Tibial nerve (tissue), 4 donors: ENCODE measurements around the gene MOCS1. TPM values are rescaled to one million over a fixed set of nuclear protein-coding genes. Genes with fewer than 3 reads are reported as not detected.

Experiments used
- DNase-seq, 2 donors: peaks; one replicate each; pipeline ENCODE4 v3.0.0-alpha.2; 2019; ENCODE audit warnings: low spot score in 2 of 2
- H3K27ac ChIP-seq, 4 donors: fragments of 200-600 bp; sonication (generic) in 3 of 4; one replicate each; pipeline ENCODE4 v1.5.1; 2017 to 2019; ENCODE audit warnings: mild to moderate bottlenecking in 1 of 4
- H3K27me3 ChIP-seq, 2 donors: fragments of 200-600 bp; sonication (generic) in 1 of 2; one replicate each; pipeline versions ENCODE4 v1.5.1 to v1.6.0; 2017 to 2019
- H3K36me3 ChIP-seq, 3 donors: fragments of 200-600 bp; sonication (generic); one replicate each; pipeline ENCODE4 v1.5.1; 2018 to 2019
- H3K4me1 ChIP-seq, 4 donors: fragments of 200-600 bp; sonication (generic) in 3 of 4; one replicate each; pipeline ENCODE4 v1.5.1; 2017 to 2019
- H3K4me3 ChIP-seq, 4 donors: fragments of 200-600 bp; sonication (generic) in 3 of 4; one replicate each; pipeline ENCODE4 v1.5.1; 2017 to 2019; ENCODE audit warnings: mild to moderate bottlenecking in 1 of 4, moderate library complexity in 1 of 4
- H3K9me3 ChIP-seq, 4 donors: fragments of 200-600 bp; sonication (generic) in 3 of 4; one replicate each; pipeline ENCODE4 v1.5.1; 2017 to 2019
- EP300 ChIP-seq, 2 donors: sonication (generic); formaldehyde crosslinking; IDR thresholded peaks; one replicate each; pipeline ENCODE4 v1.6.1; 2017; ENCODE audit warnings: antibody characterized with exemption in 2 of 2, mild to moderate bottlenecking in 1 of 2
- POLR2A ChIP-seq, 2 donors: fragments of 450-650 bp; IDR thresholded peaks; one replicate each; pipeline ENCODE4 v1.6.1; 2017; ENCODE audit warnings: antibody characterized with exemption in 2 of 2, mild to moderate bottlenecking in 2 of 2, moderate library complexity in 2 of 2
- WGBS, 2 donors: methylation state at CpG; one replicate each; pipeline ENCODE4 v1.1.5; 2018; 5-methylcytosine and 5-hydroxymethylcytosine counted together
- total RNA-seq, 4 donors: library from RNA; depleted of rRNA; stranded (reverse); fragments of >200 nt; gene quantifications; one replicate each; pipeline ENCODE4 v1.1.0, GENCODE V29; 2016
- TF ChIP-seq, protein P1 (sequence below), 5 experiments: fragments of 200-600 bp in 3 of 5; fragments of 450-650 bp in 2 of 5; sonication (generic) in 3 of 5; IDR thresholded peaks; one replicate each; pipeline ENCODE4 v1.5.1; 2016 to 2019; ENCODE audit warnings: antibody characterized with exemption in 5 of 5, mild to moderate bottlenecking in 3 of 5, moderate library complexity in 2 of 5

MOCS1 gene
- total RNA-seq, 4 donors from 2014 or later = 56.7 to 103 (median 71.0) TPM

DNA sequence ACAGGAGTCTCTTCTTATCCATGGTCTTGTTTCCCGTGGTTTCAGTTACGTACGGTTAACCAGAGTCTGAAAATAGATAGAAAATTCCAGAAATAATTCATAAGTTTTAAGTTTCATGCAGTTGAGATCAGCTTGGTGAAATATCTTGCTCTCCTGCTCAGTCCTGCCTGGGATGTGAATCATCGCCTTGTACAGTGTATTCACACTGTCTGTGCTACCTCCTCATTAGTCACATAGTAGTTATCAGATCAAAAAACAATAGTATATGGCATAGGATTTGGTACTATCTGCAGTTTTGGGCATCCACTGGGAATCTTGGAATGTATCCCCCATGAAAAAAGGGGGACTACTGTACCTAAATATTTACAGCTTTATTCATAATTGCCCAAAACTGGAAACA, 22.7 kb upstream of the MOCS1 start:
- H3K27me3 ChIP-seq = no peaks in the 10 kb centered on the region
- H3K4me1 ChIP-seq = peaks cover 0 to 16% (median 0%) of the 10 kb centered on the region in 4 donors
- H3K4me3 ChIP-seq = no peak overlapping the region
- no peaks in the 10 kb centered on the region for H3K9me3 ChIP-seq
- TF ChIP-seq EP300 (IDR thresholded peaks at IDR 0.05) (no peak), POLR2A (IDR thresholded peaks at IDR 0.05) (no peak)
- TF ChIP-seq, protein P1, sequence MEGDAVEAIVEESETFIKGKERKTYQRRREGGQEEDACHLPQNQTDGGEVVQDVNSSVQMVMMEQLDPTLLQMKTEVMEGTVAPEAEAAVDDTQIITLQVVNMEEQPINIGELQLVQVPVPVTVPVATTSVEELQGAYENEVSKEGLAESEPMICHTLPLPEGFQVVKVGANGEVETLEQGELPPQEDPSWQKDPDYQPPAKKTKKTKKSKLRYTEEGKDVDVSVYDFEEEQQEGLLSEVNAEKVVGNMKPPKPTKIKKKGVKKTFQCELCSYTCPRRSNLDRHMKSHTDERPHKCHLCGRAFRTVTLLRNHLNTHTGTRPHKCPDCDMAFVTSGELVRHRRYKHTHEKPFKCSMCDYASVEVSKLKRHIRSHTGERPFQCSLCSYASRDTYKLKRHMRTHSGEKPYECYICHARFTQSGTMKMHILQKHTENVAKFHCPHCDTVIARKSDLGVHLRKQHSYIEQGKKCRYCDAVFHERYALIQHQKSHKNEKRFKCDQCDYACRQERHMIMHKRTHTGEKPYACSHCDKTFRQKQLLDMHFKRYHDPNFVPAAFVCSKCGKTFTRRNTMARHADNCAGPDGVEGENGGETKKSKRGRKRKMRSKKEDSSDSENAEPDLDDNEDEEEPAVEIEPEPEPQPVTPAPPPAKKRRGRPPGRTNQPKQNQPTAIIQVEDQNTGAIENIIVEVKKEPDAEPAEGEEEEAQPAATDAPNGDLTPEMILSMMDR (IDR thresholded peaks at IDR 0.05) = no peak
- DNase-seq = no peak
- 95 to 97% methylated on average over 4 of the region's 4 CpGs for WGBS, 2 donors
- no peaks in the 10 kb centered on the region for H3K36me3 ChIP-seq
- no peak overlapping the region for H3K27ac ChIP-seq

DNA sequence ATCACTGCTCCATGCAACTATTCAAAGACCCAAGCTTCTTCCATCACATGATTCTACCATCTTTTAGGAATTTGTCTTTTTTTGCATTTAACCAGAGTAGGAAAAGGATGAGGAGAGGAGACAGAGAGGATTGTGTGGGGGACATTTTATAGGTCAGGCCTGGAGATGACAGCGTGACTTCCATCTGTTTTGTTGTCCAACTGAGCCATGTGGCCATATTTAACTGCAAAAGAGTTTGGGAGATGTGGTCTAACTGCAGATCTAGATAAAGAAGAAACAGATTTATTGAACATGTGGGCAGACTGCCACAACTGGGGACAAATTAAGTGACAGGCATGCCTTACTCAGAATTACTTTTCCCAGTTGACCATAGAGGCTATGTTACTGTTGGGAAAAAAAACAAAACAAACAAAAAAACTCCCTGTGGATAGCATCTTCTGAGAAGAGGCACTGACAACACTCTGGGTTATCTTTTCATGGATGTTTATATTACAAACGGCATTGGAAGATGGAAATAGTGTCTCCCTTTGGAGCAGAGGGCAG, 18.9 kb upstream of the MOCS1 start:
- Histone ChIP-seq H3K4me3 (no peak overlapping the region), H3K27me3 (no peaks in the 10 kb centered on the region), H3K9me3 (no peaks in the 10 kb centered on the region), H3K27ac (no peak overlapping the region), H3K36me3 (no peaks in the 10 kb centered on the region), H3K4me1 (peaks cover 0 to 17% (median 0%) of the 10 kb centered on the region in 4 donors)
- TF ChIP-seq POLR2A (IDR thresholded peaks at IDR 0.05) = no peak
- TF ChIP-seq, protein P1 (IDR thresholded peaks at IDR 0.05) = no peak
- TF ChIP-seq EP300 (IDR thresholded peaks at IDR 0.05) = no peak
- no peak for DNase-seq
- WGBS, 2 donors = 69 to 80% methylated on average over 2 of the region's 2 CpGs

DNA sequence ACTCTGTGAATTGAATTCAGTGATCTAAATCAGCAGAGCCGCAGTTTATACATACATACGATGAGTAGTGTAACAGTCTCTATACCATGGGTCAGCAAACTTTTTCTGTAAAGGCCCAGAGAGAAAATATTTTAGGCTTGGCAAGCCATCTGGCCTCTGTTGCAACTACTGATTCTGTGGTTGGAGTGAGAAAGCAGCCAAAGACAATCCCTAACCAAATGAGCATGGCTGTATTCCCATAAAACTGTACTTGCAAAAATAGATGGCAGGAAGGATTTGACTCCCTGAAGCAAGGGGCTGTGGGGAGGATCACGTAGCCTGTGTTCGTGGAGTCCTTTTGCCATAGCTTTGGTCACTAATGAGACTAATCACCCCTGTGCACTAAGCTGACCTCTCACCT, 17.9 kb upstream of the MOCS1 start:
- H3K27ac ChIP-seq = peak overlapping the region in 2 of 4 donors; percentile 31 to 68
- 57 to 63% methylated on average over 4 of the region's 4 CpGs for WGBS, 2 donors
- H3K4me3 ChIP-seq = no peak overlapping the region
- no peaks in the 10 kb centered on the region for H3K36me3 ChIP-seq
- peaks cover 0 to 17% (median 0%) of the 10 kb centered on the region in 4 donors for H3K4me1 ChIP-seq
- H3K27me3 ChIP-seq = no peaks in the 10 kb centered on the region
- DNase-seq = peak in 1 of 2 donors; percentile 52
- no peaks in the 10 kb centered on the region for H3K9me3 ChIP-seq
- TF ChIP-seq, protein P1 (IDR thresholded peaks at IDR 0.05) = no peak
- peak in 1 of 2 donors; percentile 74 for TF ChIP-seq EP300 (IDR thresholded peaks at IDR 0.05)
- no peak for TF ChIP-seq POLR2A (IDR thresholded peaks at IDR 0.05)

DNA sequence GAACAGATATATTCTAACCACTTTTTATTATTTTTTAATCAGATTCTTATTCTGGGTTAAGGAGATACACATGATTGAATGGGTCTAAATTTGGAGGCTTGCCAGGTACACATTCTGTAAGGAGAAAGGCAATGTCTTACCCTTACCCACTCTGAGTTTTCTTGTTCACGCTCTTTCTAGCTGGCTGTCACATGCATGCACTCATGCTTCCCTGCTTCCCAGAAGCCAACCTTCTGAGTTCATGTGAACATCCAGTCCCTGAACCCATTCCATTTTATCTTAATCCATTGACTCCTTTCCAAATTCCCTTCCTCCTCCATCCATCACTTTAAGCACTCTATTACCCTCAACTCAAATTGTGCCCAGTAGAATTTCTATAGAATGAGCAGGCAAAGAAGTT, 17.5 kb upstream of the MOCS1 start:
- no peak for TF ChIP-seq EP300 (IDR thresholded peaks at IDR 0.05)
- no peak for TF ChIP-seq POLR2A (IDR thresholded peaks at IDR 0.05)
- TF ChIP-seq, protein P1 (IDR thresholded peaks at IDR 0.05) = no peak

DNA sequence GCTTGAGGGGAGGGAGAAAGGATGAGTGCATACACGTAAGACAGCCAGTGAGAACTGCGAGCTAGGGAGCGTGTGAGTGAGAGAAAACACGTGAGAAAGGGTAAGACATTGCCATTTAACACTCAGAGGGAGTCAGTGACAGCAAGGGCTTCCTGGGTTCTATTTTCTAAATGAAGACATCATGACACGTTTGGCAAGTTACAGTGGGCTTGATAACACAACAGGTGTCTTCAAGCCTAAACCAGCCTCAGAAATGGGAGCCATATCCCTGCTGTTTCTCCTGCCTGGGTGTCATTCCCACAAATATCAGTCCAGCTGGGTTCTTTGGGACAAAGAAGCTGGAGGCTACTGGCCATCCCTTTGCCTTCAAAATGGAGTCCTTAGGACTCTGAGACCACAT, 16.9 kb upstream of the MOCS1 start:
- H3K4me1 ChIP-seq = peaks cover 0 to 17% (median 0%) of the 10 kb centered on the region in 4 donors
- 84 to 89% methylated on average over 5 of the region's 5 CpGs for WGBS, 2 donors
- H3K27ac ChIP-seq = peak overlapping the region in 2 of 4 donors; percentile 31 to 68
- no peaks in the 10 kb centered on the region for H3K27me3 ChIP-seq
- H3K36me3 ChIP-seq = no peaks in the 10 kb centered on the region
- DNase-seq = no peak
- H3K4me3 ChIP-seq = no peak overlapping the region
- no peaks in the 10 kb centered on the region for H3K9me3 ChIP-seq
- TF ChIP-seq POLR2A (IDR thresholded peaks at IDR 0.05) (no peak), EP300 (IDR thresholded peaks at IDR 0.05) (no peak)
- TF ChIP-seq, protein P1 (IDR thresholded peaks at IDR 0.05) = no peak

More for the DNA sequence above, 17.5 kb upstream of the MOCS1 start:
- DNase-seq = no peak
- Histone ChIP-seq H3K9me3 (no peaks in the 10 kb centered on the region), H3K27me3 (no peaks in the 10 kb centered on the region), H3K4me3 (no peak overlapping the region), H3K27ac (peak overlapping the region in 2 of 4 donors; percentile 31 to 68), H3K4me1 (peaks cover 0 to 17% (median 0%) of the 10 kb centered on the region in 4 donors), H3K36me3 (no peaks in the 10 kb centered on the region)
- WGBS, 2 donors = 62 to 74% methylated on average over 1 of the region's 1 CpG
